GM12874 (cell line): ENCODE results near the gene PRG3.

Experiments
- TF ChIP-seq, protein P1 (sequence below): IDR thresholded peaks from 2 replicates; pipeline ENCODE4 v1.5.1; 2011; ENCODE audit warnings: low read depth, mild to moderate bottlenecking, control low read depth, low read length, moderate library complexity; ENCODE audit not compliant: insufficient read depth

PRG3 gene

DNA sequence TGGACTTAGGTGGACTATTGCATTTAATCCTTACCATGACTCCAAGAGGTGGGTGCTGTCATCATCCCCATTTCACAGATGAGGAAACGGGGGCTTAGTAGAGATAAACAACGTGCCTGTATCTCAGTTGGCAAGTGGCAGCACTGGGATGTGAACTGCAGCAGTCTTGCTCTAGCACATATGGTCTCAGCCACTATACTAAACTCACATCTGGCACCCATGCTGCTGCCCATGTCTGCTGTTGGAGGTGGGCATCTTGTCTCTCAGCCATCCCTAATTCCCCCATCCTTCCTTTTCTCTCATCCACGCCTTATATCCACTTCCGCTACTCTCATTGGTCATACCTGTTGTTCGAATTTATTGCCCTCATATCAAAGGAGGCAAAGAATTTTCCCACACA lies 3.8 kb downstream of the PRG3 start:
- TF ChIP-seq, protein P1, sequence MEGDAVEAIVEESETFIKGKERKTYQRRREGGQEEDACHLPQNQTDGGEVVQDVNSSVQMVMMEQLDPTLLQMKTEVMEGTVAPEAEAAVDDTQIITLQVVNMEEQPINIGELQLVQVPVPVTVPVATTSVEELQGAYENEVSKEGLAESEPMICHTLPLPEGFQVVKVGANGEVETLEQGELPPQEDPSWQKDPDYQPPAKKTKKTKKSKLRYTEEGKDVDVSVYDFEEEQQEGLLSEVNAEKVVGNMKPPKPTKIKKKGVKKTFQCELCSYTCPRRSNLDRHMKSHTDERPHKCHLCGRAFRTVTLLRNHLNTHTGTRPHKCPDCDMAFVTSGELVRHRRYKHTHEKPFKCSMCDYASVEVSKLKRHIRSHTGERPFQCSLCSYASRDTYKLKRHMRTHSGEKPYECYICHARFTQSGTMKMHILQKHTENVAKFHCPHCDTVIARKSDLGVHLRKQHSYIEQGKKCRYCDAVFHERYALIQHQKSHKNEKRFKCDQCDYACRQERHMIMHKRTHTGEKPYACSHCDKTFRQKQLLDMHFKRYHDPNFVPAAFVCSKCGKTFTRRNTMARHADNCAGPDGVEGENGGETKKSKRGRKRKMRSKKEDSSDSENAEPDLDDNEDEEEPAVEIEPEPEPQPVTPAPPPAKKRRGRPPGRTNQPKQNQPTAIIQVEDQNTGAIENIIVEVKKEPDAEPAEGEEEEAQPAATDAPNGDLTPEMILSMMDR: no peak

DNA sequence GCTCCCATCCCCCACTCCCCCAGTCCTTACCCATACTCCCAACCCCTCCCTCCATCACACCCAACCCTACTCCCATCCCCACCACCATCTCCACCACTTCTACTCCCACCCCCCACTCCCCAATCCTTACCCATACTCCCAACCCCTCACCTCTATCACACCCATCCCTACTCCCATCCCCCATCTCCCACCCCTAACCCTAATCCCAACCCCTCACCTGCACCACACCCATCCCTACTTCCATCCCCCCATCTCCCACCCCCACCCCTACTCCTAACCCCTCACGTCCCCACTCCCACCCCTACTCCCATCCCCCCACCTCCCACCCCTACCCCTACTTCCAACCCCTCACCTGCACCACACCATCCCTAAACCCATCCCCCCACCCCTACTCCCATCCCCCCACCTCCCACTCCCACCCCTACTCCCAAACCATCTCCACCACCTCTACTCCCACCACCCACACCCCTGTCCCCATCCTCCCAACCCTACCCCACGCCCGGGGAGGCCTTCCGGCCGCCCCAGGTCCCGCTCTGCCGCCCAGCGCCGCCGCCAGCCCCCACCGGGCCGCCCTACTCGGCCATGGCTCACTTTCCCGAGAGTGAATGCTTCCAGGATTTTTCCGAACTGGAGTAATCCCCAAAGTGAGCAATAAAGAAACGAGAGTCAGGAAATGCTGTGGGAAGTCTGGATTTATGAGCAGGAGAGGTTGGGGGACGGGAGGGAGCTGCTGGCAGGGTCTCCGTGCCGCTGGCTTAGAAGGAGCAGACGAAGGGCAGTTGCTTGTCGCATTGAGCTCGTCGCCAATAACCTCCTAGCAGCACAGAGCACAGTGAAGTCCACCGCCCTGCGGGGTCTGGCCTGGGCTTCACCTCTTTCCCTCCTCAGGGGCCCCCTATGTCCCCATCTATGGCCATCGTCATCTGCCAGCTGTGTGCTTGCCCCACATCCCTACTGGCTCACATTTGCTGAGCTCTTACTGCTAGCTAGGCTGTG lies 4.6 kb downstream of the PRG3 start:
- TF ChIP-seq, protein P1: no peak

GRCh38 chr11:57375490-57375889 lies 5.5 kb downstream of the PRG3 start:
- TF ChIP-seq, protein P1: no peak

DNA sequence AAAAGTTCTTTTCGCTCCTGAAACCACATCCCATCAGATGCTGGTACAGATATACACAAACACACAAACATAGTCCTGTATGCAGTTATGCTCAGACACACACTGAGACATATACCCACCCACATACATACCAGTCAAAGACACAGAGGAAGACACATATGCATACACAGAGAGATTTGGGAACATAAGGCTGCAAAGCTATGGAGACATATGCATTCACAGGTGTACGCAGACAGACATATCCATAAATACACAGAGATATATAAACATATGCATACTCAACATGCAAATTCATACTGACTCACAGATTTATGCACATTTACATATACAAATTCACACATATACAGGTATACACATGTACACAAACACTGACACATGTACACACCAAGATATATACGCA lies 6.0 kb downstream of the PRG3 start:
- TF ChIP-seq, protein P1: no peak

DNA sequence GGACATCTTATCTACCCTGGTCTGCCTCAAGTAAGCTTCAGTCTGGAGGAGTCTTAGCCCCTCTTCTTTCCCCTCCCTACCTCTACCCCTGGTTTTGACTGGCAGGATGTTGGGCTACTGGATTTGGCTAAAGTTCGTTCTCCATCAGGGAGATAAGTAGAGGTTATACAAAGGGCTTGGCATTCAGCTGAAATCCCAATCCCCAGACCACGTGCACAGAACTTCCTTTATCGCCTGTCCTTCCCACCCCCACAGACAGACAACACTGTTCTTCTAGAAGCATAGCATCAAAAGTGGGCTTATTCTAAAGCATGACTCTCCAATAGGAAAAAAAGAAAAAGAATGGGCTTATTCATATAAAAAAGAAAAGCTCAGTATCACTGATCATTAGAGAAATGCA lies 7.8 kb downstream of the PRG3 start:
- TF ChIP-seq, protein P1: no peak

DNA sequence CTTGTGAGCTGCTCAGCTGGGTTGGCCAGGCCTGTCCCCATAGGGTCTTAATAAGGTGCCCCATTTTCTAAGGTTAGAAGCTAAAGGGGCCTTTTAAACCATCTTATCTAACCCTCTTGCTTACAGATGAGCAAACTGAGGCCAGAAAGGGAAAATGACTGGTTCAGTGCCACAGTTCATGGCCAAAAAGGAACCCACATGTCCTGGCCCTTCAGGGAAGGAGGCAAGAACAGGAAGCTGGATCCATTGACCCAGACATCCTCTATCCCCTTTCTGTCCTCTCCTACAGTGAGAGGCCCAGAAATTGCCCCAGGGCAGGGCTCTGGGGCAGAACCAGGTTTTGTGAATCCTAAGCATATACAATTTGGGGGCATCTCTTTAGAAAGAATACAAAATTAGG lies 10.0 kb downstream of the PRG3 start:
- TF ChIP-seq, protein P1: no peak

- TF ChIP-seq, protein P1: no peak
Observed at GRCh38 chr11:57370251-57370650, 10.7 kb downstream of the PRG3 start.
